Effector memory CD4-positive, alpha-beta T cell (primary cell): ENCODE measurements around the gene INSYN2B.

ENCODE experiments used
- DNase-seq, 3 donors: peaks; one replicate each; pipeline ENCODE4 v3.0.0-alpha.2; 2020
- H3K27ac ChIP-seq: 2 replicates; pipeline ENCODE4 v1.7.0; 2013; ENCODE audit warnings: mild to moderate bottlenecking, low read length, moderate library complexity; ENCODE audit not compliant: insufficient read depth, poor library complexity, severe bottlenecking
- H3K27me3 ChIP-seq: replicated peaks from 2 replicates; pipeline ENCODE4 v1.7.0; 2013; ENCODE audit warnings: mild to moderate bottlenecking, low read length; ENCODE audit not compliant: insufficient read depth, control insufficient read depth, poor library complexity, severe bottlenecking
- H3K36me3 ChIP-seq: 2 replicates; pipeline ENCODE4 v1.7.0; 2013; ENCODE audit warnings: mild to moderate bottlenecking, low read length, moderate library complexity; ENCODE audit not compliant: control insufficient read depth, insufficient read depth
- H3K4me1 ChIP-seq: 2 replicates; pipeline ENCODE4 v1.7.0; 2013; ENCODE audit warnings: low read length, mild to moderate bottlenecking; ENCODE audit not compliant: control insufficient read depth, insufficient read depth, poor library complexity, severe bottlenecking
- H3K4me3 ChIP-seq: 2 replicates; pipeline ENCODE4 v1.7.0; 2013; ENCODE audit warnings: low read length, low read depth, mild to moderate bottlenecking; ENCODE audit not compliant: insufficient read depth, poor library complexity, severe bottlenecking
- H3K9me3 ChIP-seq: 2 replicates; pipeline ENCODE4 v1.7.0; 2013; ENCODE audit warnings: mild to moderate bottlenecking, low read length, moderate library complexity; ENCODE audit not compliant: control insufficient read depth

The INSYN2B gene

GRCh38 chr5:169881702-169882303, 98.5 kb downstream of the INSYN2B start:
- Histone ChIP-seq H3K4me3 (no peak overlapping the region), H3K4me1 (no peaks in the 10 kb centered on the region), H3K36me3 (peaks cover 11% of the 10 kb centered on the region), H3K9me3 (no peaks in the 10 kb centered on the region), H3K27me3 (no peaks in the 10 kb centered on the region), H3K27ac (no peak overlapping the region)
- no peak for DNase-seq

DNA sequence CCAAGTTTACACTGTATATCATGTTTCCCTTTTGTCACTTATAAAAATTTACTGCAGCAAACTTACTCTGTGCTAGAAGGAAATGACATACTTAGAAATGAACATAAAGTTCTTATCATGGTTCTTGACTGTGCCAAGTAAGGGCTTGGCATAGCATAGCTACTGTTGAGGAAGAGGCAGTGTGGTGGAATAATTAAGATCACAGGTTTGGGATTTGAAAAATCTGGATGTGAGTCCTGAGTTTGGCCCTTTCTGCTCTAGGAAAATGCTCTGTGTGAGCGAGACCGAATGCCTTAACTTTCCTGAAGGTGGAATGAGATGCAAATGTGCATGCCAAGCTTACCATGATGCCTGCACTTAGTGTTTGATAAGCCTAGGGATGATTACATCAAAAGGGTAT, 99.5 kb downstream of the INSYN2B start:
- Histone ChIP-seq H3K4me1 (no peaks in the 10 kb centered on the region), H3K9me3 (no peaks in the 10 kb centered on the region), H3K36me3 (peaks cover 13% of the 10 kb centered on the region), H3K27ac (no peak overlapping the region), H3K27me3 (no peaks in the 10 kb centered on the region), H3K4me3 (no peak overlapping the region)
- no peak for DNase-seq

DNA sequence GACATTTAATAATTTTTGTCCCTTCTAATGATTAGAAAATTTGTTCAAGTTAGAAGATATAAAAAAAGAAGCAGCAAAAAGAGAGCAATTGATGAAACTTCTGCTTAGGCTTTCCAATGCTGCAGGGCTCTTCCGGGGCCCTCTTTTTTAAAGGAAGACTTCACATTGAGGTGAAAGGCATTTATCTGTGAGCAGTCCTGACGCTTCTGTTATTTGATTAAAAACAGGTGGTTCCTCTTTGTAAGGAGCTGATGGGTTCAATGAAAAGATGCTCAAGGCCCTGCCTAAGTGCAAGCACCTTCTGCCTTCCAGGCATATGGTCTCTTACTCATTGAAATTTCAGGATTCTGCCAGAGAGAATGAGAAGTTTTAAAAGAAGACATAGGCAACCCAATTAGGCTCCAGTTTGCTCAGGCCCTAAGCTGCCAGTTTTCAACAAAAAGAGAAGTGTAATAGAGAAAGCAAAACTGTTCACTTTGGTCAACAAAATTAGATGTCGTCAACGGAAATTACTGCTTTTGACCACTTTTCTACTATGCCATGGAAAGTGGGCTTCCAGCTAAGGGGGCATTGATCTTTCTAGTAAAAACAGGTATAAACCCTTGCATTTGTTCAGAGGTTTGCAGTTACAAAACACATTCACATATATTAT, 100.2 kb downstream of the INSYN2B start:
- Histone ChIP-seq H3K9me3 (no peaks in the 10 kb centered on the region), H3K36me3 (peaks cover 13% of the 10 kb centered on the region), H3K27me3 (no peaks in the 10 kb centered on the region), H3K27ac (no peak overlapping the region), H3K4me1 (no peaks in the 10 kb centered on the region), H3K4me3 (no peak overlapping the region)
- no peak for DNase-seq

- Histone ChIP-seq H3K27me3 (no peaks in the 10 kb centered on the region), H3K4me1 (no peaks in the 10 kb centered on the region), H3K4me3 (no peak overlapping the region), H3K36me3 (peaks cover 19% of the 10 kb centered on the region), H3K9me3 (no peaks in the 10 kb centered on the region), H3K27ac (no peak overlapping the region)
- no peak for DNase-seq
Observed at GRCh38 chr5:169876386-169876785, 103.9 kb downstream of the INSYN2B start.

- Histone ChIP-seq H3K4me1 (no peaks in the 10 kb centered on the region), H3K4me3 (no peak overlapping the region), H3K9me3 (no peaks in the 10 kb centered on the region), H3K27me3 (no peaks in the 10 kb centered on the region), H3K36me3 (peaks cover 19% of the 10 kb centered on the region), H3K27ac (no peak overlapping the region)
- no peak for DNase-seq
Observed at GRCh38 chr5:169875731-169876130, 104.6 kb downstream of the INSYN2B start.

GRCh38 chr5:169875091-169875728, 105.1 kb downstream of the INSYN2B start:
- no peaks in the 10 kb centered on the region for H3K9me3 ChIP-seq
- H3K36me3 ChIP-seq = peaks cover 20% of the 10 kb centered on the region
- H3K4me3 ChIP-seq = no peak overlapping the region
- no peak for DNase-seq
- no peaks in the 10 kb centered on the region for H3K4me1 ChIP-seq
- H3K27me3 ChIP-seq = no peaks in the 10 kb centered on the region
- H3K27ac ChIP-seq = no peak overlapping the region

DNA sequence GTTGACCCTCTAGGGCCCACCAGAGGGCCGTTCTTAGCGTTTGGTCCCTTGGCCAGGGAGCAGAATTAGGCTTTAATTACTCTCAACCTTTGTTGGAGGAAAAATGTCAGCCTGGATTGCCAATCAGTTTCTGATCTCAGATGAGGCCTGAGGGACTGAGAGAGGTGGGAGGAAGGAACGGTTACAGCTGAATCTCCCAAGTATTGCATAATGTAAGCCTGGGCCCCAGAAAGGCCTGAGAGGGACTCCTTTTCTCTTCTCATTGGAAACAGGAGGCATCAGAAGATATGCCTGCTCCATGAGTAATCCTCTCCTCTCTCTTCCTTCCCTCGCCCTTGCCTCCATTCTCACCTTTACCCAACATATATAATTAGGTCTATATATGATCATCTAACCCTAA, 105.7 kb downstream of the INSYN2B start:
- Histone ChIP-seq H3K9me3 (no peaks in the 10 kb centered on the region), H3K4me3 (no peak overlapping the region), H3K27ac (no peak overlapping the region), H3K4me1 (no peaks in the 10 kb centered on the region), H3K27me3 (no peaks in the 10 kb centered on the region), H3K36me3 (peaks cover 23% of the 10 kb centered on the region)
- DNase-seq = no peak

GRCh38 chr5:169873642-169874041, 106.7 kb downstream of the INSYN2B start:
- Histone ChIP-seq H3K36me3 (peaks cover 25% of the 10 kb centered on the region), H3K27ac (no peak overlapping the region), H3K9me3 (no peaks in the 10 kb centered on the region), H3K27me3 (no peaks in the 10 kb centered on the region), H3K4me3 (no peak overlapping the region), H3K4me1 (no peaks in the 10 kb centered on the region)
- DNase-seq = no peak

DNA sequence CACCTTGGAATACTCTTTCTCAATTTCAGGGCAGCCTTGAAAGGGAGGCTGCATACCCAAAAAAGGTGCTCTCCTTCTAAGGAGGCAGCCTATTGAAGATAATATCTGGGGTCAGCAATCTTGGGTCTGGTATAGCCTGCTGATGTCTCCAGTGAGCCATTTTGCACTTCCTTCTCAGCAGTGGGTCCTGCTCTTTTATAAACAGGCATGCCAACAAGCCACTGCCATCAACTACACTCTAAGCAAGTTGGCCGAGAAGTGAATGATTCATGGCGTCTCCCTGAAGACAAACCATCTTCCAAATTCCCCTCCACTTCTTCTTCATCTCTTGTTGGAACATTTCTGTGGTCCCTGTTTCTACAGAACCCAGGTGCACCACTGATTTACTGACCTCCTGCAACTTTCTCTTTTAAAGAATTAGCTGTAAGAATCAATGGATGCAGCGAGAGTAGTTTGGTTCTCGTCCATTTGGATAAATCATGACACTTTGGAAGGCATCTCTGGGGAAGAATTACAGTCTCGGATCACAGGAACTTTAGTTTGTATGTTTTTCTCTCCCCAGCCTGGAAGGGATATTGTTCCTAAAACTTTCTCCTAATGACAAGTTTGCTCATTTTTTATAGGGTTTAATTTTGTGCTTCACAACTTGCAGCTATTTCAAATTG, 108.3 kb downstream of the INSYN2B start:
- H3K27me3 ChIP-seq = no peaks in the 10 kb centered on the region
- H3K4me3 ChIP-seq = no peak overlapping the region
- no peaks in the 10 kb centered on the region for H3K4me1 ChIP-seq
- H3K36me3 ChIP-seq = peaks cover 39% of the 10 kb centered on the region
- H3K27ac ChIP-seq = no peak overlapping the region
- no peak for DNase-seq
- H3K9me3 ChIP-seq = no peaks in the 10 kb centered on the region

DNA sequence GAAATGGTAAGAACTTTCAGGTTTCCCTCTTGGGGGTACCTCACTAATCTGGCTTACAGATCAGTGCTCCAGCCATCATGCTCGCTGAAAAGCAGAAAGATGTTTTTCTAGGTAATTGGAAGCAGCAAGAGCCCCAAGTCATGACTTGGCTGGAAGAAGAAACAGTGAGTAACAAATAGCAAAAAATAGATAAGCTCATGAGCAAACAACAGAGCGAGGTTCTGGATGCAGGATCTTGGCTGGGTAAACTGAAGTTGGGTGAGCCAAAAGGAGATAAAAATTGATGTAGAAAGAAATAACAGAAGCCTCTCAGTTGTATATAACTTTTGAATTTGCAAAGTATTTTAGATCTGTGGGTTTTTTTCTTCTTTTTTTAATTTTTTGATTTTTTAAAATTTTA, 110.1 kb downstream of the INSYN2B start:
- Histone ChIP-seq H3K36me3 (peaks cover 34% of the 10 kb centered on the region), H3K27me3 (no peaks in the 10 kb centered on the region), H3K4me1 (no peaks in the 10 kb centered on the region), H3K9me3 (no peaks in the 10 kb centered on the region), H3K4me3 (no peak overlapping the region), H3K27ac (no peak overlapping the region)
- DNase-seq = no peak
